ENCODE results near the gene NPM1. TPM values are rescaled to one million over a fixed set of nuclear protein-coding genes. Genes with fewer than 3 reads are reported as not detected.

The NPM1 gene
- total RNA-seq, 1 experiment from 2014 or later: 3,530 TPM

DNA sequence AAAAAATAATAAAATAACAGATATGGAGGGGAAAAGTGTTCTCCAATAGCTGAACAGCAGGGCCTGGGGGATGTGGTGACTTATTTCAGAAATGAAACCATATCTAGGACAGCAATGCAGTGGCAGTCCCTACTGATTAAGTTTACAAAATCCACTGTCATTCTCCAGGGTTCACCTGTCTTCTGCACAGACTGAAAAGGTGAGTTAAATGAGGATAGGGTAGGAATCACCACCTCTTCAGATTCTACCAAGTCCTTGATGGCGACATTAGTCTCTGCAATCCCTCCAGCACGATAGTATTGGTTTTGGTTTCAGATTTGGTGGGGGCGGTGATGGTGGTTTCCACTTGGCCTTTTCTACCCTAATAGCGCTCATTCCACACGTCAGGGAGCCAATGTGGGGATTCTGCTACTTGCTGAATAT, 32.3 kb upstream of the NPM1 start (continued):
- TF ChIP-seq, protein P1, sequence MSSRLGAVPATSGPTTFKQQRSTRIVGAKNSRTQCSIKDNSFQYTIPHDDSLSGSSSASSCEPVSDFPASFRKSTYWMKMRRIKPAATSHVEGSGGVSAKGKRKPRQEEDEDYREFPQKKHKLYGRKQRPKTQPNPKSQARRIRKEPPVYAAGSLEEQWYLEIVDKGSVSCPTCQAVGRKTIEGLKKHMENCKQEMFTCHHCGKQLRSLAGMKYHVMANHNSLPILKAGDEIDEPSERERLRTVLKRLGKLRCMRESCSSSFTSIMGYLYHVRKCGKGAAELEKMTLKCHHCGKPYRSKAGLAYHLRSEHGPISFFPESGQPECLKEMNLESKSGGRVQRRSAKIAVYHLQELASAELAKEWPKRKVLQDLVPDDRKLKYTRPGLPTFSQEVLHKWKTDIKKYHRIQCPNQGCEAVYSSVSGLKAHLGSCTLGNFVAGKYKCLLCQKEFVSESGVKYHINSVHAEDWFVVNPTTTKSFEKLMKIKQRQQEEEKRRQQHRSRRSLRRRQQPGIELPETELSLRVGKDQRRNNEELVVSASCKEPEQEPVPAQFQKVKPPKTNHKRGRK (CRISPR knock-in tag; IDR thresholded peaks at IDR 0.05; ENCODE audit: borderline replicate concordance): no peak
- TF ChIP-seq SMAD4 (CRISPR knock-in tag; IDR thresholded peaks at IDR 0.05) (no peak), NR3C1 (CRISPR knock-in tag; conservative IDR thresholded peaks at IDR 0.05; ENCODE audit: low read depth) (no peak), JAZF1 (CRISPR knock-in tag; IDR thresholded peaks at IDR 0.05) (no peak), CREM (CRISPR knock-in tag; IDR thresholded peaks at IDR 0.05) (no peak), SP1 (CRISPR knock-in tag; conservative IDR thresholded peaks at IDR 0.05) (no peak), TEAD4 (CRISPR knock-in tag; IDR thresholded peaks at IDR 0.05) (no peak), RORB (CRISPR knock-in tag; IDR thresholded peaks at IDR 0.05) (no peak), SMAD3 (CRISPR knock-in tag; IDR thresholded peaks at IDR 0.05; ENCODE audit: borderline replicate concordance) (no peak), GRHL2 (CRISPR knock-in tag; IDR thresholded peaks at IDR 0.05; ENCODE audit: insufficient replicate concordance, severe bottlenecking) (no peak), ZNF671 (CRISPR knock-in tag; IDR thresholded peaks at IDR 0.05) (no peak), ZNF423 (CRISPR knock-in tag; IDR thresholded peaks at IDR 0.05) (no peak)
- TF ChIP-seq, protein P2, sequence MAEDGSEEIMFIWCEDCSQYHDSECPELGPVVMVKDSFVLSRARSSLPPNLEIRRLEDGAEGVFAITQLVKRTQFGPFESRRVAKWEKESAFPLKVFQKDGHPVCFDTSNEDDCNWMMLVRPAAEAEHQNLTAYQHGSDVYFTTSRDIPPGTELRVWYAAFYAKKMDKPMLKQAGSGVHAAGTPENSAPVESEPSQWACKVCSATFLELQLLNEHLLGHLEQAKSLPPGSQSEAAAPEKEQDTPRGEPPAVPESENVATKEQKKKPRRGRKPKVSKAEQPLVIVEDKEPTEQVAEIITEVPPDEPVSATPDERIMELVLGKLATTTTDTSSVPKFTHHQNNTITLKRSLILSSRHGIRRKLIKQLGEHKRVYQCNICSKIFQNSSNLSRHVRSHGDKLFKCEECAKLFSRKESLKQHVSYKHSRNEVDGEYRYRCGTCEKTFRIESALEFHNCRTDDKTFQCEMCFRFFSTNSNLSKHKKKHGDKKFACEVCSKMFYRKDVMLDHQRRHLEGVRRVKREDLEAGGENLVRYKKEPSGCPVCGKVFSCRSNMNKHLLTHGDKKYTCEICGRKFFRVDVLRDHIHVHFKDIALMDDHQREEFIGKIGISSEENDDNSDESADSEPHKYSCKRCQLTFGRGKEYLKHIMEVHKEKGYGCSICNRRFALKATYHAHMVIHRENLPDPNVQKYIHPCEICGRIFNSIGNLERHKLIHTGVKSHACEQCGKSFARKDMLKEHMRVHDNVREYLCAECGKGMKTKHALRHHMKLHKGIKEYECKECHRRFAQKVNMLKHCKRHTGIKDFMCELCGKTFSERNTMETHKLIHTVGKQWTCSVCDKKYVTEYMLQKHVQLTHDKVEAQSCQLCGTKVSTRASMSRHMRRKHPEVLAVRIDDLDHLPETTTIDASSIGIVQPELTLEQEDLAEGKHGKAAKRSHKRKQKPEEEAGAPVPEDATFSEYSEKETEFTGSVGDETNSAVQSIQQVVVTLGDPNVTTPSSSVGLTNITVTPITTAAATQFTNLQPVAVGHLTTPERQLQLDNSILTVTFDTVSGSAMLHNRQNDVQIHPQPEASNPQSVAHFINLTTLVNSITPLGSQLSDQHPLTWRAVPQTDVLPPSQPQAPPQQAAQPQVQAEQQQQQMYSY (CRISPR knock-in tag; IDR thresholded peaks at IDR 0.05): no peak
- TF ChIP-seq, protein P3, sequence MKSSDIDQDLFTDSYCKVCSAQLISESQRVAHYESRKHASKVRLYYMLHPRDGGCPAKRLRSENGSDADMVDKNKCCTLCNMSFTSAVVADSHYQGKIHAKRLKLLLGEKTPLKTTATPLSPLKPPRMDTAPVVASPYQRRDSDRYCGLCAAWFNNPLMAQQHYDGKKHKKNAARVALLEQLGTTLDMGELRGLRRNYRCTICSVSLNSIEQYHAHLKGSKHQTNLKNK (CRISPR knock-in tag; IDR thresholded peaks at IDR 0.05): no peak

DNA sequence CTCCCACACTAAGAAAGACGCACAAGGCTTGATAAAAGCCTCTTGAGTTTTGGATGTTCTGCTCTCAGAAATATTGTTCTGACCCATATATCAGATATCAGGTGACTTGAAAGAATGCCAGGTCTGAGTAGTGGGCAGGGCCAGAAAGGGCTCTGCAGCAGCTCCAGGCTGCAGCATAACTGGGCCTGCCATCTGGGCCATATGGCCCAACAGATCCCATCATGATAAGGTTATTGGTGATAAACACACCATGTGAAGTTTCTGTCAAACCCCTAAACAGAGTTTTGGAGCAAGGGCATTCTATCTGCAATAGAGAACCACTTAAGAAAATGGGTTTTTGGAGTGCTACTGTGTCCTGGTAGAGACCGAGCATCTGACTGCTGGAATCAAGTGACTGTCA, 29.8 kb upstream of the NPM1 start:
- peaks cover 3% of the 10 kb centered on the region; the same call in 1 of the 2 replicates for H3K9me3 Mint-ChIP-seq
- ChIA-PET CTCF (interaction anchor here (1.1 kb wide), 1 partner anchor 48 kb away, joined by 3 read pairs; no protein-coding TSS in a partner anchor), POLR2A (no interaction called here)
- H3K4me1 Mint-ChIP-seq: peaks cover 10% of the 10 kb centered on the region
- no peak overlapping the region for H3K4me3 Mint-ChIP-seq
- no peaks in the 10 kb centered on the region for H3K36me3 Mint-ChIP-seq
- DNase-seq (ENCODE audit: low spot score) (no peak), ATAC-seq (no peak)
- no peaks in the 10 kb centered on the region for H3K27me3 Mint-ChIP-seq (ENCODE audit: low read depth)
- TF ChIP-seq ESRRA (CRISPR knock-in tag; IDR thresholded peaks at IDR 0.05; ENCODE audit: borderline replicate concordance) (no peak), KAT7 (CRISPR knock-in tag; IDR thresholded peaks at IDR 0.05; ENCODE audit: borderline replicate concordance) (no peak), ETV6 (CRISPR knock-in tag; IDR thresholded peaks at IDR 0.05) (no peak), NFE2L1 (CRISPR knock-in tag; IDR thresholded peaks at IDR 0.05) (no peak), GTF2I (CRISPR knock-in tag; conservative IDR thresholded peaks at IDR 0.05) (no peak), FOXK1 (CRISPR knock-in tag; IDR thresholded peaks at IDR 0.05) (no peak), NR3C1 (CRISPR knock-in tag; conservative IDR thresholded peaks at IDR 0.05; ENCODE audit: low read depth) (no peak), ZNF396 (CRISPR knock-in tag; IDR thresholded peaks at IDR 0.05; ENCODE audit: borderline replicate concordance) (no peak)
- TF ChIP-seq, protein P4, sequence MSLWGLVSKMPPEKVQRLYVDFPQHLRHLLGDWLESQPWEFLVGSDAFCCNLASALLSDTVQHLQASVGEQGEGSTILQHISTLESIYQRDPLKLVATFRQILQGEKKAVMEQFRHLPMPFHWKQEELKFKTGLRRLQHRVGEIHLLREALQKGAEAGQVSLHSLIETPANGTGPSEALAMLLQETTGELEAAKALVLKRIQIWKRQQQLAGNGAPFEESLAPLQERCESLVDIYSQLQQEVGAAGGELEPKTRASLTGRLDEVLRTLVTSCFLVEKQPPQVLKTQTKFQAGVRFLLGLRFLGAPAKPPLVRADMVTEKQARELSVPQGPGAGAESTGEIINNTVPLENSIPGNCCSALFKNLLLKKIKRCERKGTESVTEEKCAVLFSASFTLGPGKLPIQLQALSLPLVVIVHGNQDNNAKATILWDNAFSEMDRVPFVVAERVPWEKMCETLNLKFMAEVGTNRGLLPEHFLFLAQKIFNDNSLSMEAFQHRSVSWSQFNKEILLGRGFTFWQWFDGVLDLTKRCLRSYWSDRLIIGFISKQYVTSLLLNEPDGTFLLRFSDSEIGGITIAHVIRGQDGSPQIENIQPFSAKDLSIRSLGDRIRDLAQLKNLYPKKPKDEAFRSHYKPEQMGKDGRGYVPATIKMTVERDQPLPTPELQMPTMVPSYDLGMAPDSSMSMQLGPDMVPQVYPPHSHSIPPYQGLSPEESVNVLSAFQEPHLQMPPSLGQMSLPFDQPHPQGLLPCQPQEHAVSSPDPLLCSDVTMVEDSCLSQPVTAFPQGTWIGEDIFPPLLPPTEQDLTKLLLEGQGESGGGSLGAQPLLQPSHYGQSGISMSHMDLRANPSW (CRISPR knock-in tag; conservative IDR thresholded peaks at IDR 0.05; ENCODE audit: low read depth): no peak
- TF ChIP-seq, protein P5, sequence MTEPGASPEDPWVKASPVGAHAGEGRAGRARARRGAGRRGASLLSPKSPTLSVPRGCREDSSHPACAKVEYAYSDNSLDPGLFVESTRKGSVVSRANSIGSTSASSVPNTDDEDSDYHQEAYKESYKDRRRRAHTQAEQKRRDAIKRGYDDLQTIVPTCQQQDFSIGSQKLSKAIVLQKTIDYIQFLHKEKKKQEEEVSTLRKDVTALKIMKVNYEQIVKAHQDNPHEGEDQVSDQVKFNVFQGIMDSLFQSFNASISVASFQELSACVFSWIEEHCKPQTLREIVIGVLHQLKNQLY (CRISPR knock-in tag; IDR thresholded peaks at IDR 0.05): no peak
- TF ChIP-seq, protein P6, sequence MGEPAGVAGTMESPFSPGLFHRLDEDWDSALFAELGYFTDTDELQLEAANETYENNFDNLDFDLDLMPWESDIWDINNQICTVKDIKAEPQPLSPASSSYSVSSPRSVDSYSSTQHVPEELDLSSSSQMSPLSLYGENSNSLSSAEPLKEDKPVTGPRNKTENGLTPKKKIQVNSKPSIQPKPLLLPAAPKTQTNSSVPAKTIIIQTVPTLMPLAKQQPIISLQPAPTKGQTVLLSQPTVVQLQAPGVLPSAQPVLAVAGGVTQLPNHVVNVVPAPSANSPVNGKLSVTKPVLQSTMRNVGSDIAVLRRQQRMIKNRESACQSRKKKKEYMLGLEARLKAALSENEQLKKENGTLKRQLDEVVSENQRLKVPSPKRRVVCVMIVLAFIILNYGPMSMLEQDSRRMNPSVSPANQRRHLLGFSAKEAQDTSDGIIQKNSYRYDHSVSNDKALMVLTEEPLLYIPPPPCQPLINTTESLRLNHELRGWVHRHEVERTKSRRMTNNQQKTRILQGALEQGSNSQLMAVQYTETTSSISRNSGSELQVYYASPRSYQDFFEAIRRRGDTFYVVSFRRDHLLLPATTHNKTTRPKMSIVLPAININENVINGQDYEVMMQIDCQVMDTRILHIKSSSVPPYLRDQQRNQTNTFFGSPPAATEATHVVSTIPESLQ (CRISPR knock-in tag; IDR thresholded peaks at IDR 0.05): no peak
- TF ChIP-seq, protein P7, sequence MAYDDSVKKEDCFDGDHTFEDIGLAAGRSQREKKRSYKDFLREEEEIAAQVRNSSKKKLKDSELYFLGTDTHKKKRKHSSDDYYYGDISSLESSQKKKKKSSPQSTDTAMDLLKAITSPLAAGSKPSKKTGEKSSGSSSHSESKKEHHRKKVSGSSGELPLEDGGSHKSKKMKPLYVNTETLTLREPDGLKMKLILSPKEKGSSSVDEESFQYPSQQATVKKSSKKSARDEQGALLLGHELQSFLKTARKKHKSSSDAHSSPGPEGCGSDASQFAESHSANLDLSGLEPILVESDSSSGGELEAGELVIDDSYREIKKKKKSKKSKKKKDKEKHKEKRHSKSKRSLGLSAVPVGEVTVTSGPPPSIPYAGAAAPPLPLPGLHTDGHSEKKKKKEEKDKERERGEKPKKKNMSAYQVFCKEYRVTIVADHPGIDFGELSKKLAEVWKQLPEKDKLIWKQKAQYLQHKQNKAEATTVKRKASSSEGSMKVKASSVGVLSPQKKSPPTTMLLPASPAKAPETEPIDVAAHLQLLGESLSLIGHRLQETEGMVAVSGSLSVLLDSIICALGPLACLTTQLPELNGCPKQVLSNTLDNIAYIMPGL (CRISPR knock-in tag; IDR thresholded peaks at IDR 0.05): no peak
- no peak overlapping the region for H3K27ac Mint-ChIP-seq
